H9 (cell line): ENCODE measurements around the gene SH2D6. TPM values are rescaled to one million over a fixed set of nuclear protein-coding genes. Genes with fewer than 3 reads are reported as not detected.

Experiments used
- DNase-seq: peaks from one replicate; pipeline ENCODE4 v3.0.0-alpha.2; 2017
- H2AFZ ChIP-seq: one replicate; pipeline ENCODE4 v1.6.1; 2013; ENCODE audit warnings: mild to moderate bottlenecking, low read length, control low read depth, moderate library complexity
- H2AK5ac ChIP-seq: 2 replicates; pipeline ENCODE4 v1.6.1; 2013; ENCODE audit warnings: low read length, control low read depth, mixed read lengths; ENCODE audit not compliant: insufficient read length
- H2BK120ac ChIP-seq: one replicate; pipeline ENCODE4 v1.6.1; 2013; ENCODE audit warnings: low read depth, mild to moderate bottlenecking, low read length, control low read depth, inconsistent platforms; ENCODE audit not compliant: poor library complexity, severe bottlenecking
- H2BK12ac ChIP-seq: 2 replicates; pipeline ENCODE4 v1.6.1; 2013; ENCODE audit warnings: low read length, control low read depth, mixed read lengths, low read depth; ENCODE audit not compliant: insufficient read length
- H2BK15ac ChIP-seq: 2 replicates; pipeline ENCODE4 v1.6.1; 2013; ENCODE audit warnings: low read depth, low read length, control low read depth
- H2BK20ac ChIP-seq: one replicate; pipeline ENCODE4 v1.6.1; 2013; ENCODE audit warnings: low read depth, mild to moderate bottlenecking, low read length, control low read depth, inconsistent platforms; ENCODE audit not compliant: poor library complexity, severe bottlenecking
- H2BK5ac ChIP-seq: 2 replicates; pipeline ENCODE4 v1.6.1; 2013; ENCODE audit warnings: low read length, control low read depth, mixed read lengths; ENCODE audit not compliant: insufficient read length
- H3K14ac ChIP-seq: 2 replicates; pipeline ENCODE4 v1.6.1; 2013; ENCODE audit warnings: low read length, control low read depth; ENCODE audit not compliant: insufficient read depth
- H3K18ac ChIP-seq: 2 replicates; pipeline ENCODE4 v1.6.1; 2013; ENCODE audit warnings: low read depth, mild to moderate bottlenecking, mixed read lengths, low read length, control low read depth; ENCODE audit not compliant: insufficient read length
- H3K23ac ChIP-seq: 2 replicates; pipeline ENCODE4 v1.6.1; 2013; ENCODE audit warnings: low read length, control low read depth, mixed read lengths, low read depth; ENCODE audit not compliant: insufficient read length
- H3K23me2 ChIP-seq: 2 replicates; pipeline ENCODE4 v1.6.1; 2013; ENCODE audit warnings: low read depth, mild to moderate bottlenecking, mixed read lengths, low read length, control low read depth; ENCODE audit not compliant: insufficient read length, poor library complexity, severe bottlenecking
- H3K27ac ChIP-seq: 2 replicates; pipeline ENCODE4 v1.5.1; 2013; ENCODE audit warnings: low read length, control low read depth, mixed read lengths, low read depth; ENCODE audit not compliant: insufficient read length
- H3K27me3 ChIP-seq: 2 replicates; pipeline ENCODE4 v1.6.1; 2013; ENCODE audit warnings: low read length, control low read depth, inconsistent platforms; ENCODE audit not compliant: insufficient read depth
- H3K4ac ChIP-seq: 2 replicates; pipeline ENCODE4 v1.6.1; 2013; ENCODE audit warnings: low read depth, mild to moderate bottlenecking, control low read depth, inconsistent platforms, low read length, moderate library complexity
- H3K4me1 ChIP-seq: 2 replicates; pipeline ENCODE4 v1.6.1; 2013; ENCODE audit warnings: low read length, control low read depth, inconsistent platforms; ENCODE audit not compliant: insufficient read depth
- H3K4me2 ChIP-seq: 2 replicates; pipeline ENCODE4 v1.6.1; 2013; ENCODE audit warnings: low read length, control low read depth, mixed read lengths; ENCODE audit not compliant: insufficient read length, insufficient read depth
- H3K56ac ChIP-seq: 2 replicates; pipeline ENCODE4 v1.6.1; 2013; ENCODE audit warnings: low read depth, mild to moderate bottlenecking, mixed read lengths, low read length, control low read depth; ENCODE audit not compliant: insufficient read length
- H3K79me1 ChIP-seq: 2 replicates; pipeline ENCODE4 v1.6.1; 2013; ENCODE audit warnings: low read depth, mild to moderate bottlenecking, moderate library complexity, low read length, control low read depth, inconsistent platforms; ENCODE audit not compliant: insufficient read depth, poor library complexity, severe bottlenecking
- H3K79me2 ChIP-seq: 2 replicates; pipeline ENCODE4 v1.6.1; 2013; ENCODE audit warnings: low read length, control low read depth, inconsistent platforms; ENCODE audit not compliant: insufficient read depth
- H3K9ac ChIP-seq: 2 replicates; pipeline ENCODE4 v1.6.1; 2013; ENCODE audit warnings: low read length, control low read depth, mixed read lengths; ENCODE audit not compliant: insufficient read length; ENCODE audit errors: extremely low read depth
- H3K9me3 ChIP-seq: one replicate; pipeline ENCODE4 v1.6.1; 2013; ENCODE audit warnings: low read depth, low read length, inconsistent platforms; ENCODE audit not compliant: control insufficient read depth
- H3T11ph ChIP-seq: one replicate; pipeline ENCODE4 v1.6.1; 2013; ENCODE audit warnings: mild to moderate bottlenecking, low read length, control low read depth, inconsistent platforms
- H4K20me1 ChIP-seq: one replicate; pipeline ENCODE4 v1.6.1; 2013; ENCODE audit not compliant: control insufficient read depth, insufficient read length, insufficient read depth
- H4K5ac ChIP-seq: 2 replicates; pipeline ENCODE4 v1.6.1; 2013; ENCODE audit warnings: low read depth, mild to moderate bottlenecking, mixed read lengths, low read length, control low read depth; ENCODE audit not compliant: insufficient read length
- H4K8ac ChIP-seq: replicated peaks from 2 replicates; pipeline ENCODE4 v1.6.1; 2013; ENCODE audit warnings: low read length, control low read depth, mixed read lengths, low read depth; ENCODE audit not compliant: insufficient read length
- H4K91ac ChIP-seq: 2 replicates; pipeline ENCODE4 v1.6.1; 2013; ENCODE audit warnings: low read depth, mild to moderate bottlenecking, moderate library complexity, mixed read lengths, low read length, control low read depth; ENCODE audit not compliant: insufficient read length
- H3K27ac Mint-ChIP-seq, 3 experiments: 2 replicates in 2 of 3; 3 replicates in 1 of 3; pipeline ENCODE4 v1.8.0; 2020 to 2021; ENCODE audit warnings: mixed read lengths in 3 of 3, mild to moderate bottlenecking in 1 of 3, moderate library complexity in 1 of 3
- H3K27me3 Mint-ChIP-seq: 2 replicates; pipeline ENCODE4 v1.8.0; 2021; ENCODE audit warnings: low read depth, mild to moderate bottlenecking, moderate library complexity, mixed read lengths
- H3K36me3 Mint-ChIP-seq, 3 experiments: 2 replicates in 2 of 3; 3 replicates in 1 of 3; pipeline ENCODE4 v1.8.0; 2020 to 2021; ENCODE audit warnings: low read depth in 3 of 3, mixed read lengths in 3 of 3; ENCODE audit not compliant: insufficient read depth in 1 of 3
- H3K4me1 Mint-ChIP-seq, 2 experiments: 2 replicates each; pipeline ENCODE4 v1.8.0; 2020; ENCODE audit warnings: mixed read lengths in 2 of 2
- H3K4me3 Mint-ChIP-seq, 2 experiments: 2 replicates in 1 of 2; 3 replicates in 1 of 2; pipeline ENCODE4 v1.8.0; 2020 to 2021; ENCODE audit warnings: mild to moderate bottlenecking in 2 of 2, mixed read lengths in 2 of 2, moderate library complexity in 1 of 2
- H3K9me3 Mint-ChIP-seq, 2 experiments: 2 replicates in 1 of 2; 3 replicates in 1 of 2; pipeline ENCODE4 v1.8.0; 2020; ENCODE audit warnings: mild to moderate bottlenecking in 2 of 2, mixed read lengths in 2 of 2, moderate library complexity in 1 of 2
- WGBS: extraction: QIAGEN DNeasy Blood & Tissue Kit; methylation state at CpG from one replicate; pipeline ENCODE4 v1.1.7; 2013; ENCODE audit warnings: missing lambda C conversion rate, low lambda C conversion rate, mixed read lengths; ENCODE audit not compliant: insufficient read length; ENCODE audit errors: extremely low coverage; 5-methylcytosine and 5-hydroxymethylcytosine counted together
- total RNA-seq: library from RNA; stranded (reverse); gene quantifications from 2 replicates; pipeline ENCODE4 v1.2.1, GENCODE V29; 2021
- TF ChIP-seq, protein P1 (sequence below): fragments of 200-600 bp; sonication (generic); conservative IDR thresholded peaks from 3 replicates; pipeline ENCODE4 v1.8.0; 2021; ENCODE audit warnings: antibody characterized with exemption, mild to moderate bottlenecking

Gene SH2D6
- total RNA-seq, 1 experiment from 2014 or later, result 0.61 TPM

DNA sequence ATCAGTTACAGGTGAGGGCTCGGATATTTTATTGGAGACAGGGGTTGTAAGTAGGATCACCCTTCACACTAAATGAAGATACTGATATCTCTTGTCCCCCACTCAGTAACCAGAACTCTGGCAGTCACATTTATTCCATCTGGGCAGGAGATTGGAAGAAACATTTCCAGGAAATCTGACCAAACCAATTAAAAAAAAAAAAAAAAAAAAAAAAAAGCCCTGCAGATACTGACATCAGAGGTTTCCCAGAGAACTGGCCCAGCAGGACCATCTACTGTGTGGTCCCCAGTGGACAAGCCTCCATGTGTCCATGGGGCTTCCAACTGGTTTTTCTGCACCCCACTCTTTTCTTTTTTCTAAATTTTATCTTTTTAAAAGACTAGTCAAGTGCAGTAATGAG is 41.3 kb downstream of the SH2D6 start:
- H3K27ac Mint-ChIP-seq, result peak overlapping the region in 2 of 3 experiments; percentile 84 to 98; a peak in 4 of 7 replicates
- no peaks in the 10 kb centered on the region for H3K23me2 ChIP-seq
- peaks cover 11% of the 10 kb centered on the region for H3K27me3 Mint-ChIP-seq
- no peak overlapping the region for H4K8ac ChIP-seq
- H3T11ph ChIP-seq, result no peak overlapping the region
- H3K4me2 ChIP-seq, result no peak overlapping the region
- DNase-seq, result no peak
- H3K4ac ChIP-seq, result no peak overlapping the region
- peaks cover 0 to 4% (median 4%) of the 10 kb centered on the region in 3 experiments; a peak in 3 of 7 replicates for H3K36me3 Mint-ChIP-seq
- no CpG with 5 or more reads among the region's 1 CpG for WGBS
- H4K20me1 ChIP-seq, result no peaks in the 10 kb centered on the region
- H3K4me3 Mint-ChIP-seq, result no peak overlapping the region
- no peak overlapping the region; the same call in 1 of the 2 replicates for H3K14ac ChIP-seq
- no peaks in the 10 kb centered on the region for H3K79me1 ChIP-seq
- no peaks in the 10 kb centered on the region for H3K27me3 ChIP-seq
- no peaks in the 10 kb centered on the region for H3K9me3 ChIP-seq
- H2BK5ac ChIP-seq, result no peak overlapping the region
- H3K4me1 ChIP-seq, result peaks cover 16% of the 10 kb centered on the region; the same call in 1 of the 2 replicates
- H3K9ac ChIP-seq, result no peak overlapping the region
- H2BK20ac ChIP-seq, result no peak overlapping the region
- peaks cover 45 to 51% of the 10 kb centered on the region in 2 experiments for H3K4me1 Mint-ChIP-seq
- H2BK120ac ChIP-seq, result no peak overlapping the region
- no peak overlapping the region for H3K56ac ChIP-seq
- no peak overlapping the region for H2BK15ac ChIP-seq
- H2BK12ac ChIP-seq, result no peak overlapping the region
- TF ChIP-seq, protein P1, sequence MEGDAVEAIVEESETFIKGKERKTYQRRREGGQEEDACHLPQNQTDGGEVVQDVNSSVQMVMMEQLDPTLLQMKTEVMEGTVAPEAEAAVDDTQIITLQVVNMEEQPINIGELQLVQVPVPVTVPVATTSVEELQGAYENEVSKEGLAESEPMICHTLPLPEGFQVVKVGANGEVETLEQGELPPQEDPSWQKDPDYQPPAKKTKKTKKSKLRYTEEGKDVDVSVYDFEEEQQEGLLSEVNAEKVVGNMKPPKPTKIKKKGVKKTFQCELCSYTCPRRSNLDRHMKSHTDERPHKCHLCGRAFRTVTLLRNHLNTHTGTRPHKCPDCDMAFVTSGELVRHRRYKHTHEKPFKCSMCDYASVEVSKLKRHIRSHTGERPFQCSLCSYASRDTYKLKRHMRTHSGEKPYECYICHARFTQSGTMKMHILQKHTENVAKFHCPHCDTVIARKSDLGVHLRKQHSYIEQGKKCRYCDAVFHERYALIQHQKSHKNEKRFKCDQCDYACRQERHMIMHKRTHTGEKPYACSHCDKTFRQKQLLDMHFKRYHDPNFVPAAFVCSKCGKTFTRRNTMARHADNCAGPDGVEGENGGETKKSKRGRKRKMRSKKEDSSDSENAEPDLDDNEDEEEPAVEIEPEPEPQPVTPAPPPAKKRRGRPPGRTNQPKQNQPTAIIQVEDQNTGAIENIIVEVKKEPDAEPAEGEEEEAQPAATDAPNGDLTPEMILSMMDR, result no peak
- no peak overlapping the region for H3K18ac ChIP-seq
- H4K5ac ChIP-seq, result no peak overlapping the region
- no peak overlapping the region for H2AK5ac ChIP-seq
- H4K91ac ChIP-seq, result no peak overlapping the region
- H3K23ac ChIP-seq, result no peak overlapping the region
- no peak overlapping the region for H2AFZ ChIP-seq
- no peaks in the 10 kb centered on the region for H3K79me2 ChIP-seq
- no peak overlapping the region for H3K27ac ChIP-seq
- H3K9me3 Mint-ChIP-seq, result peaks cover 0 to 2% of the 10 kb centered on the region in 2 experiments; a peak in 1 of 5 replicates
